NCI-H2196 (cell line): ENCODE data around the gene VAV1.

Source experiments
- DNase-seq: peaks from one replicate; lab custom pipeline; 2025; ENCODE audit not compliant: unreplicated experiment; lab: John Stamatoyannopoulos, UW

Gene VAV1, protein sequence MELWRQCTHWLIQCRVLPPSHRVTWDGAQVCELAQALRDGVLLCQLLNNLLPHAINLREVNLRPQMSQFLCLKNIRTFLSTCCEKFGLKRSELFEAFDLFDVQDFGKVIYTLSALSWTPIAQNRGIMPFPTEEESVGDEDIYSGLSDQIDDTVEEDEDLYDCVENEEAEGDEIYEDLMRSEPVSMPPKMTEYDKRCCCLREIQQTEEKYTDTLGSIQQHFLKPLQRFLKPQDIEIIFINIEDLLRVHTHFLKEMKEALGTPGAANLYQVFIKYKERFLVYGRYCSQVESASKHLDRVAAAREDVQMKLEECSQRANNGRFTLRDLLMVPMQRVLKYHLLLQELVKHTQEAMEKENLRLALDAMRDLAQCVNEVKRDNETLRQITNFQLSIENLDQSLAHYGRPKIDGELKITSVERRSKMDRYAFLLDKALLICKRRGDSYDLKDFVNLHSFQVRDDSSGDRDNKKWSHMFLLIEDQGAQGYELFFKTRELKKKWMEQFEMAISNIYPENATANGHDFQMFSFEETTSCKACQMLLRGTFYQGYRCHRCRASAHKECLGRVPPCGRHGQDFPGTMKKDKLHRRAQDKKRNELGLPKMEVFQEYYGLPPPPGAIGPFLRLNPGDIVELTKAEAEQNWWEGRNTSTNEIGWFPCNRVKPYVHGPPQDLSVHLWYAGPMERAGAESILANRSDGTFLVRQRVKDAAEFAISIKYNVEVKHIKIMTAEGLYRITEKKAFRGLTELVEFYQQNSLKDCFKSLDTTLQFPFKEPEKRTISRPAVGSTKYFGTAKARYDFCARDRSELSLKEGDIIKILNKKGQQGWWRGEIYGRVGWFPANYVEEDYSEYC

DNA sequence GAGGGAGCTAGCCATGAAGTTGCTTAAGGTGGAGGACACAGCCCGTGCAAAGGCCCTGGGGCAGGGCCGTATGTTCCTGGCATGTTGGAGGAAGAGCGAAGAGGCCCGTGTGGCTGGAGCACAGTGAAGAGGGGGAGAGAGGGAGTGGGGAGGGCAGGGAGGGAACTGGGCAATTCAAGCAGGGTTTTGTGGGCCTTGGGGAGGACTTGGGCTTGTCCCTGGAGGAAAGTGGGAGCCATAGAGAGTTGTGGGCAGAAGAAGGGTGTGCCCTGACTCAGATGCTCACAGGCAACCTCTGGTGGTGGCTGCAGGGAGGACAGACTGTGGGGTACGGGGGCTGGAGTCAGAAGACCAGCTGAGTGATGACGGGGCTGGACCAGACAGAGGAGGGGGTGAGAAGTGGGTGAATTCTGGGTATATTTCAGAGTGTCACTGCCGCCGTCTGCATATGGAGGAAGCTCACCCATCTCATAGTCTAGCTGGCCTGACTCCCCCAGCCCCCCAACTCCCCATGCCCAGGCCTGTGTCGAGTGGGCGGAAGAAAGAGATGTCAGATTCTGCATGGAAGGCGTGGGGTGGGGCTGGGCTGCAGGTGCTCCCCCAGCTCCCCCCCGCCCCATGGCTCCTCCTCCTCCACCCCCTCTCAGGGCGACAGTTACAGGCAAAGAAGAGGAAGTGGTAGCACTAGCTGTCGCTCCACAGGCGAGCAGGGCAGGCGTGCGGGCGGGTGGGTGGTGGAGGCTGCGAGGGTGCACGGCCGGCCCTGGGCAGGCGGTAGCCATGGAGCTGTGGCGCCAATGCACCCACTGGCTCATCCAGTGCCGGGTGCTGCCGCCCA is at the start of gene VAV1:
VAV1 (plus strand) TSS at position 681 of the 838 bp plus-strand sequence; CDS start at position 781, 100 bp downstream.
- DNase-seq: no peak

DNA sequence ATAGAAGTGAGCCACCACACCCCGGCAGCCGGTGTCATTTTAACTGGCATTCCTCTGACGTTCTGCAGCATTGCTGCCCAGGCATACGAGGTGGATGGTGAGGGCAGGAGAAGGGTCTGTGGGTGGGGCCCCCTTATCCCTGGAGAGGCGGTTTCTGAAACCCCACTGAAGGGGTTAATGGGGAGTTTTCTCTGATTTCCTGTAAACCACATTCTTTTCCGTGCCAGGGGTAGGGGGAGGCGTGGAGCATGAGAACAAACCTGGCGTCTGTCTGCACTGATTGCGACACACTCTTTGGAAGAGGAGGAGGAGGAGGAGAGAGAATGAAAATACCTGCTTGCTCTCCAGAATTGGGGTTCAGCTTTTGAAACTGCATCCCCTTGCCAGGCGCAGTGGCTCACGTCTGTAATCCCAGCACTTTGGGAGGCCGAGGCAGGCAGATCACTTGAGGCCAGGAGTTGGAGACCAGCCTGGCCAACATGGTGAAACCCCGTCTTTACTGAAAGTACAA is 49.3 kb upstream of the VAV1 start:
- no peak for DNase-seq

DNA sequence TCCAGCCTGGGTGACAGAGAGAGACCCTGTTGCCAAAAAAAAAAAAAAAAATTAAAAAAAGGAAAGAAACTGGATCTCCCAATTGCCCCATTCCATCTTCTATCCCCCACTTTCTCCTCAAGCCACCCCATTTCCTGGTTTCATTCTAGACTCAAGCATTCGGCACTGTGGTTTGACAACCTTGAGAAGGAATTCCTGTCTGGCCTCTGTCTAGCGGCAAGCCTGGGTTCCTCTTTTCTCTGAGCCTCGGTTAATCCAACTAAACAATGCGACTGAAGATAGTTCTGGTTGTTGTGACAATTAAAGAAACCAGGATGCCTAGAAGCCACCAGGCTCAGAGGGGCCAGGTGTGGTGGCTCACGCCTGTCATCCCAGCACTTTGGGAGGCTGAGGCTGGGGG is 48.8 kb upstream of the VAV1 start:
- DNase-seq: no peak

DNA sequence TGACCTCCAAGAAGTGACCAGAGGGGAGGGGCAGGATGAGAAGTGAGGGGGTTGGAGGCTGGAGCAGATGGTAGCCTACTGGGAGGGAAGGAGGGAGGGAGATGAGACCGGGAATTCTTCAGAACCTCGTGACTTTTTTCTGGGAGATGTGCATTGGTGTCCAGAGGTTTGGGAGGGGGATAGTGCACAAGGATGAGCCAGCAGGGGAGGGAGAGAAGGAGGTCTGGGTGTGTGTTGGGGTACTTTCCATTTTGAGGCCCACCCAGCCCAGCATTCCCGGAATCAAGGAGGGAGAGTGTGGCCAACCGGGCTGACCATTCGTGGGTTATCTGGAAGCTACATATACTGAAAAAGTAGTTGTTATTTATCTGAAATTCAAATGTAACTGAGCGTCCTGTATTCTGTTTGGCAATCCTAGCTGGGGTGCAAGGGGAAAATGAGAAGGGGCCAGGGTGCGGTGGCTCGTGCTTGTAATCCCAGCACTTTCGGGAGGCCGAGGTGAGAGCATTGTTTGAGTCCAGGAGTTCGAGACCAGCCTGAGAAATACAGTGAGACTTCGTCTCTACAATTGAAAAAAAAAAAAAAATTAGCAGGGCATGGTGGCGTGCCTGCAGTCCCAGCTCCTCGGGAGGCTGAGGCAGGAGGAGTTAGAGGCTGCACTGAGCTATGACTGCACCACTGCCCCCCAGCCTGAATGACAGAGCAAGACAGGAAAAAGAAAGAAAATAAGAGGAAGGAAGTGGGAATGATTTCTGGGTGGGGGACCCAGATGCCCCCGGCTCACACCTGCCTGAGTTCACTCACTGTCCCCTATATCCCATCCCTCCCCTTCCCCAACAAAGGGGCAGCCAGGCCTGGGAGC is 47.6 kb upstream of the VAV1 start:
- DNase-seq: no peak

DNA sequence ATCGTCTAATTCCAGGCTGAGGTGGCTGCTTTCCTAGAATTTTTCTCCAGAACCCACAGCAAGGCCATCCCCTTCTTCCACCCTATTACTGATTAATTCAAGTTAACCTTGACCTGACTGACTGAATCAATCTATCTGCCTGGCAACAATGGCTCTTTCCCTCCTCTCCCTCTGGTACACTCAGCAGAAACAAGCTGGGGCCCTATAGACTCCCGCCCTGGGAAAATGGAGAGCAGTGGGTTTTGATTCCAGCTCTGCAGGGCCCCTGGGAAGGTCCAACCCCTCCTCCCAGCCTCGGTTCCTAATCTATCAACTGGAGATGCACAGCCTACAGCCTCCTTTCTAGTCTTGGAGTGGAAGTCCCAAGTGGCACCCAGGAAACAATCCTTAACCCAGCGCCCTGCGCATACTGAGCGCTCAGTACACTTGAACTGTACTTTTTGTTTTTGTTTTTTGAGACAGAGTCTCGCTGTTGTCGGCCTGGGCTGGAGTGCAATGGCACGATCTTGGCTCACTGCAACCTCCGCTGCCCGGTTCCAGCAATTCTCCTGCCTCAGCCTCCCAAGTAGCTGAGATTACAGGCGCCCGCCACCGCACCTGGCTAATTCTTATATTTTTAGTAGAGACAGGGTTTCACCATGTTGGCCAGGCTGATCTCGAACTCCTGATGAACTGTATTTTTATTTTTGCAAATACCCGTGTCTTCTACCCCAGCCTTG is 46.8 kb upstream of the VAV1 start:
- no peak for DNase-seq

DNA sequence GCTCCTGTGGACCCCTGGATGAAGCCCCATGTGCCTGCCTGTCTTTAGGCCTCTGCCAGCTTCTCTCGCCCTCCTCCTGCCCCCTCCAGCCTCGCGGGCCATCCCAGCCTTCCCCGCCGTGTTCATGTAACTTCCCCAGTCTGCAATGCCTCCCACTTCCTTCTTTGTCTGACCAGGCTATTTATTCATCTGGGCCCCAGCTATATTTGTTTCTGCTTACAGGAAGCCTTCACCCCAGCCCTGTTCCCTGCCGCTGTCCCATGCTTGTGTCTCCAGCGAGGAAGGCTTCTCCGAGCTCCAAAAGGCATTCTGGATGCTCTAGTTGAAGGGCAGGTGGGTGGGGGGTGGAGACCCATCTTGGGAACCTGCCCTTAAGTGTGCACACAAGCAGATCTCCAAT is 44.2 kb upstream of the VAV1 start:
- DNase-seq: no peak

DNA sequence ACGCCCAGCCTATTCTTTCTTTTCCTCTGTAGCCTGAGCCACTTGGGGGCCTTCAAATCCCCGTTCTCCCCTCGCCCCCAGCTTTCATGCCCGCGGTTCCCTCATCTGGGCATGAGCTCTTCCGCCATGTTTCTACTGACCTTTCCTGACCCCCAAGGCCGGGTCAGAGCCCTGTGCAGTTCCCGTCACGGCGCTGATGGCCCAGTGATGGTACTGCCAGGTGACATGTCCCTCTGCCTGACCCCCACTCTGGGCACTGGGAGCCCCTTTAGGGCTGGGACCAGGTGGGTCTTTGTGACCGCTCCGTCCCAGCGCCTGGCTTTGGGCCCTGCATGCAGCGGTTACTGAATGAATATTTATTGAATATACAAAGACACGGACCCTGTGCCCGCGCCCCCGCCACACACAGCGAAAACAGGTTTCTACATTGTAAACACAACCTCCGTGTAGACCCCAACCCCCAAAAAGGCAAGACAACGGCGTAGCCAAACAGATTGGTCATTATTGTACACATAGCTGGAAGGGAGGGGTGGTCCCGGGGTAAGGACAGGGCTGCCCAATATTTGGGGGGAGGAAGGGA is 42.8 kb upstream of the VAV1 start:
- DNase-seq: no peak

DNA sequence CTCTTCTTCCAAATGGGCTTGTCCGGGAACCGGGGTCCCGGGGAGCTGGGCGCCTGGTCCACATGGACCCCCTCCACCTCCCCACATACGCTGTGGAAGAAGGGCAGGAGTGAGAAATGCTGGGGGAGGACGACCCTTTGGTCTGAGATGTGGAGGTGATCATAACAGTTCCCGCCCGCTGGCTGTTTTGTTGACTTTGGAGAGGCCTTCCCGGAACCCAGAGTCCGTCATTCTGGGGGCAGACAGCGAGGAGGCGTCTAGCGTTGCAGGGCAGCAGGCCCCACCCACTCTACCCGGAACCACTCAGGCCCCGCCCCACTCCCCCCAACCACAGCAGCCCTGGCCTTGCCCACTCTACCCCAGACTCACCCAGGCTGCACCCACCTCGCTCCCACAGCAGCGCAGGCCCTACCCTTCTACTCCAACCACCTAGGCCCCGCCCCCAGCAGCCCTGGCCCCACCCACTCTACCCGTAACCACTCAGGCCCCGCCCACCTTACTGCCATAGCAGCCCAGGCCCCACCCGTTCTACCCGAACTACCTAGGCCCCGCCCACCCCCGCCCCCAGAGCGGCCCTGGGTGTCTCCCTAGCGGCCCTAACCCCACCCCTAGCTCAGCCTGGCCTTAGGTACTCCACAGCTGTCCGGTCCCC is 42.2 kb upstream of the VAV1 start:
- no peak for DNase-seq

DNA sequence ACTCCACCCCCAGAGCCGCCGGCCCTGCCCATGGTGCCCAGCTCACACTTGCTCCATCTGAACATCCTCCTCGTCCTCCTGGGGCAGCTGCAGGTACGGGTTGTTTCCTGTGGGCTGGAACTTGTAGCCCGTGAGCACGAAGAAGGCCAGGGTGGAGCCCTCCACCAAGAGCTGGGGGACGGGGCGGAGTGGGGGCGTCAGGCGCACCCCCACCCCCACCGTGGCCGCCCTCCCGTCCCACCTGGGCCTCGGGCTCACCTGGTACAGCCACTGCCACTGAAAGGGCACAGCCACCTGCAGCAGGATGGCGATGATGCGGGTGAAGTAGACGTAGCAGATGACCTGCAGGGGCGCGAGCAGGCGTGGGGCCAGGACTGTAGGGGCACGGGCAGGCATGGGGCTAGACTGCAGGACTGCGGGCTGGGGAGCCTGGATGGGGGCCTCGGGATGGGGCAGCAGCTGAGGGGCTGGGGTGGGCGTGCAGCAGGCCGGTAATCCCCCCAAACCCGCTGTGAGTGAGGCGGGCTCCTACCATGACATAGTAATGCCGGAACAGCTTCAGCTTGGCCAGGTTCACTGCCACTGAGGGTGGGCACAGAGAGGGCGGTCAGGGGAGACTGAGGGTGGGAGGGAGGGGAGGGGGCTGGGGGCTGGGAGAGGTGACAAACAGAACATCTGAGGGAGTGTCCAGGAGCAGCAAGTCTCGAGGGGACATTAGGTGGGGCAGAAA is 41.4 kb upstream of the VAV1 start:
- DNase-seq: no peak

DNA sequence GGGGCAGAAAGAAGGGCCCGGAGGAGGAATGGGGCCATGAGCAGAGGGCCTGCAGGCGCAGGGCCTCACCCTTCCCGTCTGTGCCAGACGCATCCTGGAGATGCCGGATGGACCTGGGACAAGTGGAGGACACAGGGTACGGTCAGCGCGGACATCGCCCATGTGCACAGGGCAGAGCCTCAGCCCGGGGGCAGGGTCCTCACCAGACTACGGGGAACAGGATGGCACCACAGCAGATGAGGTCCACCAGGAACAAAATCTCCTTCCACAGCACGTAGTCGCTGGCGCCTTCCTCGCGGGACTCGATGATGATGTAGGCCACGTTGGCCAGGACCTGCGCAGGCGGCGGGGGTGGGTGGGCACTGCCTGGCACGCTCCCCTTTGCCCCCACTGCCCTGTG is 40.7 kb upstream of the VAV1 start:
- DNase-seq: no peak

DNA sequence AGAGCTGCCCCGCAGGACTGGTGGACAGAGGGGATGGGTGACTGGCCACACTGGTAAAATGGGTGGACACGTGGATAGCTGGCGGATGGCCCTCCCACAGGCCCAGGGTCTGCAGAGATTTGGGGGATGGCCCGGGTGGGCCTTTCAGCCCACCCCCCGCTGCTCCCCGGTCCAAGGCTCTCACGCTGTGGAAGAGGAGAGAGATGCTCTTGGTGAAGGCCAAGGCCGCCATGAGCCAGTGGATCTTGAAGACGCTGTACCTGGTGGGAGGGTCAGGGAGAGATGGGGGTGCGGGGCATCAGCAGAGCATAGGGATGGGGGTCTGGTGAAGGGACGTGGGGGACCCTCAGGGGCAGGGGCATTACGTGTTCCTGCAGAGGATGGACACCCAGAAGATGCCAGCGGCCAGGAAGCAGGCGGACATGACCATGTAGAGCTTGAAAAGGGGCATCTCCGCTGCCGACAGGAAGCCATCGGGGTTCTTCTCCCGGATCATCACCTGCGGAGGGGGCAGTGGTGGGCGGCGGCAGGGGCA is 39.6 kb upstream of the VAV1 start:
- no peak for DNase-seq

DNA sequence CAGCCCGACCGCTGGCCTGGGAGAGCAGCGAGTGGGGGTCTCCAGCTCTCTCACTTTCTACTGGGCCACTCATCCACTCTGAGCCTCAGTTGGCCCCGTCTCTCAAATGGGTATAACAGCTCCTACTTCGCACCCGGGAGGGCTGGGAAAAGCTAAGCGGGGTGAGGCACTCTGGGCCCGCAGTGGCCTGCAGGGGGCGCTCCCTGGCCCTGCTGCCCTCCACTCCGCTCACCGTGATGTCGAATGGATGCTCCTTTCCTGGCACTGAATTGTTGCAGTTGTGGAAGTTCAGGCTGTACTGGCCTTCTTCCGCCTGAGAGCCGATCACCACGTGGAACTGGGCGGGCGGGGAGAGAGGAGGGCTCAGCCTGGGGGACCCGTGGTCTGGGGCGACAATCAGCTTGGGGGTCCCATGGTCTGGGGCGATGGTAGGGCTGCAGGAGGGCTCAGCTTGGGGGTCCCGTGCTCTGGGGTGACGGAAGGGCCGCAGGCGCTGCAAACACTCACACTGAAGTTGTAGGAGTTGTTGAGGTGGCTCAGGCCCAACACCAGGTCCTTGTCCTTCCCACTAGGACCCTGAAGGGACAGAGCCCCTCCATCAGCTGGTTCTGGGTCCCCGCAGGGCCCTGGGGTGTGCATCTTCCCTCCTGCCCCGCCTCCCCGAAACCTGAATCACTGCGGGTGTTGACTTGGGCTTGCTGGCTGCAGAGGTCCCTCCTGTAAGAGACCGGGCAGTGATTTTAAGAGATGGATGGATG is 39.0 kb upstream of the VAV1 start:
- DNase-seq: no peak

DNA sequence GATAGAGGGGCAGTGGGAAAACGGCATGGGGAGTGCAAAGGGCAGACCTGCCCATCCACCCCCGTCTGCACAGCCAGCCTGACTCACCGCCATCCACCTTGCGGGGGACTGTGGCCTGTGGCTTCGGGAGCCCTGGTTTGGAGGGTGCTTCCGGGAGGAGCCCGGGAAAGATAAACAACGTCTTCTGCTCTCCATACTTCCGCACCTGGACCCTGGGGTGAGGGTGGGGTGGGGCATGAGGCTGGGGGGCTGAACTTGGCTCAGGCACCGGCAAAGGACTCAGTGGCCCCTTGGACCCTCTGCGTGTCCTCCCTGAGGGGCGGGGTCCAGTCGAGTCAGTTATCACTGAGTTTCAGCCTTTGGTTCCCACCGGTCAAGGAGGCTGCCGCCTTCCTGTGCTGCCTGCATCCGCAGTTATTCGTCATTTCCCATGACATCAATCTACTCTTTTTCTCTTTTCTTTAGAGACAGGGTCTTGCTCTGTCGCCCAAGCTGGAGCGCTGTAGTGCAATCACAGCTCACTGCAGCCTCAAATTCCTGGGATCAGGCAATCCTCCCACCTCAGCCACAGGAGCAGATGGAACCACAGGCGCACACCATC is 38.3 kb upstream of the VAV1 start:
- DNase-seq: no peak

DNA sequence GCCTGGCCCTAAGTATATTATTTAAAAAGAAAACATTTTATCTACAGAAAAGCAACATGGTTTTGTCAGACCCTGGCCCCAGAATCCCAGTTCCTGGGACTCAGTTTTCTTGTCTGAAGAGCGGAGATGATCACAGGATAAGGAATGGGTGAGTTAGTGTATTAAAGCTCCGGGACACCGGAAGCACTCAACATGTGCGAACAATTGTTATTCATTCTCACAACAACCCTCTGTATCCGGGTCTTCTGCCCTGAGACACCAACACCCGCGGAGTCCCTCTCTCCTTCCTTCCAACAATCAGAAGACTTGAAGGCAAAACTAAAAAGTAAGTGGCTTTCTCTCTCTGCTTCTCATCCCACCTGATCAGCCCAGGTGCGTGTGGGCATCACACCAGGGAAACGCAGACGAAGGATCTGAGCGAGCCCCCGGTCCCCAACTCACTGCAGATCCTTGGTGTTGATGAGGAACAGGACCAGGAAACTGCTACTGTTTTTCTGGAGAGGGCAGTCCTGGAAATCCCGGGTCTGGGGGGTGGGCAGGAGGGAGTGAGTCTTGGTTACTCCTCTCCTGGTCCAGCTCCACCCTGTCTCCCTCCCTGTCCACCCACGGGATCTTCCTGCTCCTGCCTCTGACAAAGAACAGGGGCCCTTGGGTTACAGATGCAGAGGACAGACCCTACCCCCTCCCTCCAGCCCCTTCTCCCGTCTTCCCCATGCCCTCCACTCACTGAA is 37.2 kb upstream of the VAV1 start:
- DNase-seq: no peak

DNA sequence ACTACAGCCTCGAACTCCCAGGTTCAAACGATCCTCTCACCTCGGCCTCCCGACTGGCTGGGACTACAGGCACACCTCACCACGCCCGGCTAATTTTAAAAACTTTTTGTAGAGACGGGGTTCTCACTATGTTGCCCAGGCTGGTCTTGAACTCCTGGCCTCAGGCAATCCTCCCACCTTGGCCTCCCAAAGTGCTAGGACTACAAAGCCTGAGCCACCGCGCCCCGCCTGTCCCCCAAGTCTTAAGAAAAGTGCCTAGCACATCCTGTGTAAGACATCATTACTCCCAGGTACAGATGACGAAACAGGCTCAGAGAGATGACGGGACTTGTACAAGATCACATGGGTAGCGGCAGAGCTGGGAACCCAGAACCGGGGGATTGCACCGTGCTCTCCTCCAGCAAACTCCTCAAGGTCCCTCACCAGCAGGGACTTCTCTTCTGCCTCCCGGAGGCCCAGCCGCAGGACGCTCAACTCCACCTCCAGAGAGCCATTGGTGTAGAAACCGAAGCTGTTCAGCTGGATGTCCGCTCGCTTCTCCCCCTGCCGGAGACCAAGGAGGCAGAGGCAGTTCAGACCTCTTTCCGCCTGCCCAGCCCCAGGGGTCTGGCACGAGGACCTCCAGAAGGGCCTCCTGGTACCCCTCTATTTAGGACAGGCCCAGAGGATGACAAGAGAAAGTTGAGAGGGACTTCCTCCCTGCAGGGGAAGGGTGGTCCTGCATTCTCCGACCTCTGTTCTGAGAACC is 36.2 kb upstream of the VAV1 start:
- DNase-seq: peak; percentile 40
